ENCODE measurements around the gene PLEKHA4.
"Not testable (repeated sequence)": the region's sequence is repeated elsewhere in the genome, so short reads cannot be mapped to it uniquely, and the experiment has no call there.

The PLEKHA4 gene, protein sequence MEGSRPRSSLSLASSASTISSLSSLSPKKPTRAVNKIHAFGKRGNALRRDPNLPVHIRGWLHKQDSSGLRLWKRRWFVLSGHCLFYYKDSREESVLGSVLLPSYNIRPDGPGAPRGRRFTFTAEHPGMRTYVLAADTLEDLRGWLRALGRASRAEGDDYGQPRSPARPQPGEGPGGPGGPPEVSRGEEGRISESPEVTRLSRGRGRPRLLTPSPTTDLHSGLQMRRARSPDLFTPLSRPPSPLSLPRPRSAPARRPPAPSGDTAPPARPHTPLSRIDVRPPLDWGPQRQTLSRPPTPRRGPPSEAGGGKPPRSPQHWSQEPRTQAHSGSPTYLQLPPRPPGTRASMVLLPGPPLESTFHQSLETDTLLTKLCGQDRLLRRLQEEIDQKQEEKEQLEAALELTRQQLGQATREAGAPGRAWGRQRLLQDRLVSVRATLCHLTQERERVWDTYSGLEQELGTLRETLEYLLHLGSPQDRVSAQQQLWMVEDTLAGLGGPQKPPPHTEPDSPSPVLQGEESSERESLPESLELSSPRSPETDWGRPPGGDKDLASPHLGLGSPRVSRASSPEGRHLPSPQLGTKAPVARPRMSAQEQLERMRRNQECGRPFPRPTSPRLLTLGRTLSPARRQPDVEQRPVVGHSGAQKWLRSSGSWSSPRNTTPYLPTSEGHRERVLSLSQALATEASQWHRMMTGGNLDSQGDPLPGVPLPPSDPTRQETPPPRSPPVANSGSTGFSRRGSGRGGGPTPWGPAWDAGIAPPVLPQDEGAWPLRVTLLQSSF

DNA sequence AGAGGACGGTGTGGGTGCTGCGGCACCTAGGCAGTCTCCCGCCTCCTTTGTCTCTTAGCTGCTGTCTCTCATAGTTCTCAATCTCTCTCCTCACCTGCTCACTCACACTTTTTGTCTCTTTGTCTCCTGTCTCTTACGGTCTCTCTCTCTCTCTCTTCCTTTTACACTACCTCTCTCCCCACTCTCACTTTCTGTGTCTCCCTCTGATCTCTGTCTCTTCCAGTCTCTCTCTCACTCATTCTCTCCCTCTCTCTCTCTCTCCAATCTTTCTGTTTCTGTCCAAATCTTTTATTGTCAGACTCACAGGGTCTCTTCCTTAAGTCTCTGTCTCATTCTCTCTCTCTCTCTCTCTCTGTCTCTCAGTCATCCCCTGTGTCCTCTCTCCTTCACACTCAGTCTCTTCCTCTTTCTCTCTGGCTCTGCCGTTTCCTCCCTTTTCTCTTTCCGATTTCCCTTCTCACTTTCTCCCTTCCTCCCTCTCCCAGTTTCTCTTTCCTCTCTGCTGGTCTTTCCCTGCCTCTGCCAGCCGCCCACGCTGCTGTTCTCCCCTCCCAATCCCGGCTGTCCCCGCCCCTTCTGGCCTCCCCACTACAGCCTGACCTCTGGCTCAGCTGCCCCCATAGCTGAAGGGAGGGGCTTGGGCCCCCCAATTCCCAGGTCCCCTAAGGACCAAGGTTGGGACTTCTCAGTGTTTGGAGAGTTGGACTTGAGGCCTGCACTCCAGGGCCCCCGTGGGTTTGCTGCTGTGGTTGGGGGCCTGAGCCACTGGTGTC is at the start of gene PLEKHA4:
PLEKHA4 (minus strand) TSS at position 504 of the 773 bp plus-strand sequence. CDS start 997 bp downstream, outside the sequence.
- DNase-seq, result no peak

- no peak for DNase-seq
These were observed 49.7 kb upstream of the PLEKHA4 start for GRCh38 chr19:48918071-48918470.

DNA sequence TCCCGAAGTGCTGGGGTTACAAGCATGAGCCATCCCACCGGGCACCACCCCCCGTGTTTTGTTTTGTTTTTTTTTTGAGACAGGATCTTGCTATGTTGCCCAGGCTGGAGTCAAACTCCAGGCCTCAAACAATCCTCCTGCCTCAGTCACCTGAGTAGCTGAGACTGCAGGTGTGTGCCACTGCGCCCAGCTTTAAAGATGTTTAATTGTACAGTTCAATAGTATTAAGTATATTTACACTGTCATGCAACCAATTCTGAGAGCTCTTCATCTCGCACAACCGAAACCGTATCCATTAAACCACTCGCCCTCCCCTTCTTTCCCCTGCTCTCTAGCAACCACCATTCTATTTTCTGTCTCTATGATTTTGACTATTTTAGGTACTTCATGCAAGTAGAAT is 47.3 kb upstream of the PLEKHA4 start:
- DNase-seq, result peak; percentile 36

GRCh38 chr19:48914181-48914580 is 45.8 kb upstream of the PLEKHA4 start:
- DNase-seq, result no peak

DNA sequence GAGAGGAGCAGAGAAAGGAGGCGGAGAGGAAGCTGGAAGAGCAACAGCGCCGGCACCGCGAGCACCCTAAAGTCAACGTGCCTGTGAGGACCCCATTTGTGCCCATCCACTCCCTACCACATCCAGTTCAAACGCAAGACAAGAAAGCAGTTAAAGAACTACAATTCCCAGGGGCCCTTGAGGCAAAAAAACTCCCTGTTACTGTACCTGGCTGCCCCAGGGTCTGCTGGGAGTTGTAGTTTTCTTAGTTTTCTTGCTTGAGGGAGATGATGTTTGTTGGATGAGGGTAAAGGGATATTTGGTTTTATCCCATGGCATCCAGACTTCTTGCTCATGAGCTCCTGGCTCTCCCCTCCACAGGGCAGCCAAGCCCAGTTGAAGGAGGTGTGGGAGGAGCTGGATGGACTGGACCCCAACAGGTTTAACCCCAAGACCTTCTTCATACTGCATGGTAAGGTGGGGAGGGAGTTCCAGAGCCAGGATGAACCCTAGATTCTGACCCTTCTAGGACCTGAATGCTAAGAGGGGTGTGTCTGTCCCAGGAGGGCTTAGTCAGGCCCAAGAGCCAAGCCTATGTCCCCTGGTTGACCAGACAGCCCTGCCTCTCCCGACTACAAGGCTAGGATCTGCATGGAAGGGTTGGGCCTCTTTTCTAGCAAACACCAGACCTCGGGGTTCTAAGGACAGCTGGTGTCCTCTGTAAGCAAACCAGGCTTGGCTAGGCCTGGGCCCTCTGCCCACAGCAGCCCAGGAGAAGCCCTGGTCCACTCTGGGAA is 44.9 kb upstream of the PLEKHA4 start:
- DNase-seq, result no peak

DNA sequence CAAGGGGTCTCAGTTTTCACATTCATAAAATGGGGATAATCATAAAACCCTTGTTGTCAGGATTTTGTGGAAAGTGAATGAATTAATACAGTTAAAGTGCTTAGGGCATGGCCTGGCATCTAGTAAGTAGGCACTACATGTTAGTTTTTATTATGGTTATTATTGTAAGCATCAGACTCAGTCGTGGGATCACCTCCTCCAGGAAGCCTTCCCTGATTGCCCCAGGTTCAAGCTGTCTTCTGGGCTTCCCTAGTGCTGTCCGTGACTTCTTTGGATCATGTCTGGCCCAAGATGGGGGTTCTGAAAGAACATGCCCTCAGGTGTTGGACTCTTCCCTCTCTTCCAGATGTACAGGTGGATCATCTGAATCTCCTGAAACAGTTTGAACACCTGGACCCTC is 42.4 kb upstream of the PLEKHA4 start:
- no peak for DNase-seq

GRCh38 chr19:48909424-48910077 is 41.1 kb upstream of the PLEKHA4 start:
- not testable (repeated sequence) for DNase-seq

- no peak for DNase-seq
These were observed 39.3 kb upstream of the PLEKHA4 start for GRCh38 chr19:48907671-48908070.

GRCh38 chr19:48906324-48906723 is 37.9 kb upstream of the PLEKHA4 start:
- no peak for DNase-seq

DNA sequence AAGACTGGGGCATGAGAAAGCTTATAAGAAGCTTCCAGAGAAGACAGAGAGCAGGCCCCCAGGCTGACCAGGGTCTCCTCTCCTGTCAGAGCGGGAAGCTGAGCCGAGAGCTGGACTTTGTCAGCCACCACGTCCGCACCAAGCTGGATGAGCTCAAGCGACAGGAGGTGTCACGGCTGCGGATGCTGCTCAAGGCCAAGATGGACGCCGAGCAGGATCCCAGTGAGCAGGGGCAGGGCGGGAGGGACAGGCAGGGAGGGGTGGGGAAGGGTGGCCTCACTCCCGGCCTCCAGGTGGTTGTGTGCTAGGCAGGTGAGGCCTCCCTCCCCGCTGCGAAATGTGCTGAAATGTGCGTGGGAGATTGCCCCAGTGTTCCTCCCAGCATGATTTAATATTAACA is 37.2 kb upstream of the PLEKHA4 start:
- no peak for DNase-seq

DNA sequence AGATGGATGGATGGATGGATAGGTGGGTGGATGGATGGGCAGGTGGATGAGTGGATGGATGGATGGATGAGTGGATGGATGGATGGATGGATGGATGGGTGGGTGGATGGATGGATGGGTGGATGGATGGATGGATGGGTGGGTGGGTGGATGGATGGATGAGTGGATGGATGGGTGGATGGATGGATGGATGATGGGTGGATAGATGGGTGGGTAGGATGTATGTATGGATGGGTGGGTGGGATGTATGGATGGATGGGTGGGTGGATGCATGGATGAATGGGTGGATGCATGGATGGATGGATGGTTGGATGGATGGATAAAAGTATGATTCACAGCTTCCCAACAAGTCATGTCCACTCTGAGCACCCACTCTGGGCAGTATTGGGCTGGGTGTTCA is 35.4 kb upstream of the PLEKHA4 start:
- DNase-seq, result not testable (repeated sequence)

GRCh38 chr19:48902291-48902690 is 33.9 kb upstream of the PLEKHA4 start:
- not testable (repeated sequence) for DNase-seq

GRCh38 chr19:48900477-48901406 is 32.3 kb upstream of the PLEKHA4 start:
- DNase-seq, result no peak

- peak; percentile 94 for DNase-seq
These were observed 31.5 kb upstream of the PLEKHA4 start, which contains the start of gene NUCB1 for GRCh38 chr19:48899781-48900476. Gene NUCB1 (plus strand): TSS chr19:48900312. CDS start chr19:48900797, 485 bp downstream.

- not testable (repeated sequence) for DNase-seq
These were observed 31.0 kb upstream of the PLEKHA4 start for GRCh38 chr19:48899386-48899749.

DNA sequence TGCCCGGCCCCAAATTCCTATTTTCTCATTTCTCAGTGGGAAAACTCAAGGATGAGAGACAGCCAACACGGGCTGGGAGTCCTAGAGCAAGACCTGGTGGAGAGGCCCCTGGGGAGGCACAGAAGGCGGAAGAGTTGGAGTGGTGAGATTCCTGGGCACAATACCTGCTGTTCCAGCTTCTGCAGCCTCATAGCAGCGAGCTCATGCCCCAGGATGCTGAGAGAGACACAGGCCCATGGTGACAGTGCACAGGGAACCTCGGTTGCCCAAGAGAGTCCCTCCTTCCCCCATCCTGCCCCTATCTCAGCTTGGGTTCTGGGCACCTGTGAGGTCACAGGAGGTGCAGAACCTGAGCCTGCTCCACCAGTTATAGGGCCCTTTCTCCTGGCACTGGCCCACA is 28.8 kb upstream of the PLEKHA4 start:
- no peak for DNase-seq

GRCh38 chr19:48896191-48896720 is 27.8 kb upstream of the PLEKHA4 start:
- no peak for DNase-seq

DNA sequence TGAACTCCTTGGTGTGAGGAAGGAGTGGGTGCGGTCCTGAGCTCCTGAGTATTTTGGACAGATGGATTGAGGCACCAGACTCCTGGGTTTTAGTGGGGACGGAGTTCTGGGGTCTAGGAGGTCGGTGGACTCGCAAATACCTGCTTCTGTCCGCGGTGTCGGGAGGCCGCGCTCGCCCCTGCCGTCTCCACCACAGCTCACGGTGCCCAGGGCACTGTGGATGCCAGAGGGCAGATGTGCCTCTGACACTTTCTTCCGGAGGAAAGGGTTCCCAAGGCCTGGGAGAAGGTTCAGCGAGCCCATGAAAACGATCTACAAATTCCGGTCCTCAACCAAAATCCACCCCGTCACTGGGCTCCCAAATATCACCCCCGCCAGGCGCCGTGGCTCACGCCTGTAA is 26.8 kb upstream of the PLEKHA4 start:
- no peak for DNase-seq

GRCh38 chr19:48890551-48890950 is 22.1 kb upstream of the PLEKHA4 start:
- no peak for DNase-seq

- not testable (repeated sequence) for DNase-seq
These were observed 21.1 kb upstream of the PLEKHA4 start for GRCh38 chr19:48889496-48889895.

Data from NCI-H2107 (cell line).